Lung (tissue), 13 donors: ENCODE results near the gene SLF2. TPM values are rescaled to one million over a fixed set of nuclear protein-coding genes. Genes with fewer than 3 reads are reported as not detected.

ENCODE experiments used
- ATAC-seq: fragments of 200-7000 bp; cut with Tn5 transposase; one replicate; pipeline ENCODE4 v1.9.1; 2020; ENCODE audit warnings: moderate number of reproducible peaks; ENCODE audit not compliant: insufficient read depth, low FRiP score
- DNase-seq, 3 donors: peaks; one replicate each; pipeline ENCODE4 v3.0.0-alpha.2; 2013 to 2017
- H3K27ac ChIP-seq, 2 donors: one replicate each; pipeline ENCODE4 v1.5.1; 2013; ENCODE audit warnings: mild to moderate bottlenecking in 2 of 2, moderate library complexity in 2 of 2, control low read depth in 1 of 2, inconsistent platforms in 1 of 2, low read depth in 1 of 2, low read length in 1 of 2
- H3K27me3 ChIP-seq, 3 donors: one replicate each; pipeline ENCODE4 v1.5.1; 2013; ENCODE audit warnings: low read length in 2 of 3; ENCODE audit not compliant: control insufficient read depth in 3 of 3, insufficient read depth in 3 of 3
- H3K36me3 ChIP-seq, 4 donors: one replicate each; pipeline ENCODE4 v1.5.1; 2013; ENCODE audit warnings: low read length in 4 of 4, mild to moderate bottlenecking in 1 of 4, moderate library complexity in 1 of 4; ENCODE audit not compliant: control insufficient read depth in 4 of 4, insufficient read depth in 4 of 4
- H3K4me1 ChIP-seq, 5 donors: one replicate each; pipeline ENCODE4 v1.5.1; 2013; ENCODE audit warnings: low read length in 5 of 5, mild to moderate bottlenecking in 2 of 5, moderate library complexity in 1 of 5; ENCODE audit not compliant: control insufficient read depth in 5 of 5, insufficient read depth in 5 of 5
- H3K4me3 ChIP-seq: one replicate; pipeline ENCODE4 v1.5.1; 2013; ENCODE audit warnings: mild to moderate bottlenecking, control low read depth, moderate library complexity
- H3K9ac ChIP-seq, 2 donors: one replicate each; pipeline ENCODE4 v1.5.1; 2013; ENCODE audit warnings: low read length in 2 of 2, control low read depth in 1 of 2; ENCODE audit not compliant: insufficient read depth in 1 of 2
- H3K9me3 ChIP-seq, 4 donors: one replicate each; pipeline ENCODE4 v1.5.1; 2013; ENCODE audit warnings: low read length in 3 of 4, mild to moderate bottlenecking in 1 of 4, moderate library complexity in 1 of 4; ENCODE audit not compliant: control insufficient read depth in 4 of 4, insufficient read depth in 3 of 4
- WGBS, 2 donors: extraction: QIAGEN DNeasy Blood & Tissue Kit; methylation state at CpG; one replicate each; pipeline ENCODE4 v1.1.7; 2013; 5-methylcytosine and 5-hydroxymethylcytosine counted together
- polyA plus RNA-seq, 2 donors: library from polyadenylated mRNA; stranded (reverse); fragments of 200-250 nt; gene quantifications; one replicate each; pipeline ENCODE4 v1.2.1, GENCODE V29; 2013
- small RNA-seq: library from RNA; depleted of rRNA; stranded (forward); fragments of <200 nt; gene quantifications from one replicate; pipeline ENCODE3, GENCODE V24; 2014; ENCODE audit warnings: low replicate concordance
- total RNA-seq, 2 donors: library from RNA; depleted of rRNA in 1 of 2; stranded (reverse); fragments of >200 nt in 1 of 2; gene quantifications; one replicate each; pipeline ENCODE4 v1.2.1, GENCODE V29; 2014 to 2021
- TF ChIP-seq, protein P1 (sequence below): IDR thresholded peaks from 2 replicates; pipeline ENCODE4 v1.5.1; 2012; ENCODE audit warnings: mild to moderate bottlenecking; ENCODE audit errors: control extremely low read depth, extremely low read depth
- donor health status: control.
- donor health status: control.
- donor health status: Bipolar disorder and iron deficiency.
- donor health status: healthy.
- donor health status: DM: yes; HTN: yes; CAD: no.

SLF2 gene
- total and polyA plus RNA-seq, 4 donors = 7.1 to 60.0 (median 21.8) TPM

GRCh38 chr10:101013365-101013825 is 100.6 kb downstream of the SLF2 start:
- Histone ChIP-seq H3K4me3 (no peak overlapping the region), H3K36me3 (no peaks in the 10 kb centered on the region), H3K9ac (no peak overlapping the region), H3K27ac (peak overlapping the region in 1 of 2 donors; percentile 68), H3K27me3 (peaks cover 2 to 11% (median 7%) of the 10 kb centered on the region in 3 donors), H3K4me1 (peaks cover 0 to 19% (median 3%) of the 10 kb centered on the region in 5 donors), H3K9me3 (no peaks in the 10 kb centered on the region)
- ATAC-seq (no peak), DNase-seq (no peak)
- TF ChIP-seq, protein P1, sequence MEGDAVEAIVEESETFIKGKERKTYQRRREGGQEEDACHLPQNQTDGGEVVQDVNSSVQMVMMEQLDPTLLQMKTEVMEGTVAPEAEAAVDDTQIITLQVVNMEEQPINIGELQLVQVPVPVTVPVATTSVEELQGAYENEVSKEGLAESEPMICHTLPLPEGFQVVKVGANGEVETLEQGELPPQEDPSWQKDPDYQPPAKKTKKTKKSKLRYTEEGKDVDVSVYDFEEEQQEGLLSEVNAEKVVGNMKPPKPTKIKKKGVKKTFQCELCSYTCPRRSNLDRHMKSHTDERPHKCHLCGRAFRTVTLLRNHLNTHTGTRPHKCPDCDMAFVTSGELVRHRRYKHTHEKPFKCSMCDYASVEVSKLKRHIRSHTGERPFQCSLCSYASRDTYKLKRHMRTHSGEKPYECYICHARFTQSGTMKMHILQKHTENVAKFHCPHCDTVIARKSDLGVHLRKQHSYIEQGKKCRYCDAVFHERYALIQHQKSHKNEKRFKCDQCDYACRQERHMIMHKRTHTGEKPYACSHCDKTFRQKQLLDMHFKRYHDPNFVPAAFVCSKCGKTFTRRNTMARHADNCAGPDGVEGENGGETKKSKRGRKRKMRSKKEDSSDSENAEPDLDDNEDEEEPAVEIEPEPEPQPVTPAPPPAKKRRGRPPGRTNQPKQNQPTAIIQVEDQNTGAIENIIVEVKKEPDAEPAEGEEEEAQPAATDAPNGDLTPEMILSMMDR = no peak
- 51 to 64% methylated on average over 9 of the region's 9 CpGs for WGBS, 2 donors

GRCh38 chr10:101014230-101014884 is 101.6 kb downstream of the SLF2 start:
- peaks cover 0 to 17% (median 9%) of the 10 kb centered on the region in 5 donors for H3K4me1 ChIP-seq

More at GRCh38 chr10:101014230-101014884, 101.6 kb downstream of the SLF2 start:
- Histone ChIP-seq H3K36me3 (no peaks in the 10 kb centered on the region), H3K27ac (no peak overlapping the region), H3K9ac (no peak overlapping the region), H3K4me3 (no peak overlapping the region), H3K27me3 (peaks cover 2 to 14% (median 7%) of the 10 kb centered on the region in 3 donors), H3K9me3 (no peaks in the 10 kb centered on the region)
- DNase-seq (peak; percentile 72 to 80 (median 75)), ATAC-seq (peak; percentile 55)
- WGBS, 2 donors = 19 to 20% methylated on average over 11 of the region's 11 CpGs
- TF ChIP-seq, protein P1 = peak; percentile 92

Small RNA genes within 50 kb of the gene (small RNA-seq; reads per million reads assigned to genes)
- gene MIR608 (not detected), gene RF00019 (not detected)

Other genes with a start within 250 kb of the SLF2 start
- gene PAX2, start 167.4 kb upstream of the SLF2 start, total RNA-seq = not detected
- not detected for gene PAX2, start 167.4 kb upstream of the SLF2 start, polyA plus RNA-seq
- 1 to 10 TPM; 3.0 to 7.4 TPM for gene SEMA4G, start 56.5 kb downstream of the SLF2 start, total RNA-seq
- 1 to 10 TPM; 1.2 to 2.5 TPM for gene SEMA4G, start 56.5 kb downstream of the SLF2 start, polyA plus RNA-seq
- gene MRPL43, start 74.5 kb downstream of the SLF2 start, total RNA-seq = 10 to 100 TPM; 43.6 to 74.4 TPM
- 100 to 1,000 TPM in 1 of 2 donors, 10 to 100 TPM in 1; 94.6 to 105 TPM for gene MRPL43, start 74.5 kb downstream of the SLF2 start, polyA plus RNA-seq
- 1 to 10 TPM; 3.9 to 6.8 TPM for gene TWNK, start 74.6 kb downstream of the SLF2 start, total RNA-seq
- 1 to 10 TPM; 4.4 to 8.3 TPM for gene TWNK, start 74.6 kb downstream of the SLF2 start, polyA plus RNA-seq
- gene LZTS2, start 86.8 kb downstream of the SLF2 start, total RNA-seq = 10 to 100 TPM; 53.2 to 58.0 TPM
- gene LZTS2, start 86.8 kb downstream of the SLF2 start, polyA plus RNA-seq = 10 to 100 TPM; 44.5 to 76.8 TPM
- gene PDZD7, start 118.2 kb downstream of the SLF2 start, total RNA-seq = 1 to 10 TPM in 1 of 2 donors, under 1 TPM in 1; 0.09 to 1.3 TPM
- gene PDZD7, start 118.2 kb downstream of the SLF2 start, polyA plus RNA-seq = under 1 TPM; 0.27 to 0.83 TPM
- 10 to 100 TPM; 39.0 to 95.8 TPM for gene SFXN3, start 118.3 kb downstream of the SLF2 start, total RNA-seq
- 10 to 100 TPM; 36.4 to 40.2 TPM for gene SFXN3, start 118.3 kb downstream of the SLF2 start, polyA plus RNA-seq
- gene KAZALD1, start 149.0 kb downstream of the SLF2 start, total RNA-seq = 10 to 100 TPM in 1 of 2 donors, 1 to 10 TPM in 1; 8.2 to 12.1 TPM
- gene KAZALD1, start 149.0 kb downstream of the SLF2 start, polyA plus RNA-seq = 1 to 10 TPM; 4.1 to 6.5 TPM
- gene TLX1, start 218.3 kb downstream of the SLF2 start, total RNA-seq = not detected
- gene TLX1, start 218.3 kb downstream of the SLF2 start, polyA plus RNA-seq = not detected